Activated CD8-positive, alpha-beta T cell treated with anti-CD3 and anti-CD28 coated beads for 36 hours (primary cell): Measurements from ENCODE around the gene DNAJB2. TPM values are rescaled to one million over a fixed set of nuclear protein-coding genes. Genes with fewer than 3 reads are reported as not detected.

ENCODE experiments used
- ATAC-seq: fragments of 200-7000 bp; cut with Tn5 transposase; one replicate; pipeline ENCODE4 v1.10.0; 2021; ENCODE audit warnings: mild to moderate bottlenecking, moderate library complexity
- CTCF ChIA-PET: fragments of 350-600 bp; sonication (Branson Sonifier 250); formaldehyde crosslinking; loops from one replicate; lab custom pipeline; 2021; ENCODE audit warnings: antibody characterized with exemption; lab: Charles Lee
- POLR2A ChIA-PET: fragments of 350-600 bp; sonication (Branson Sonifier 250); formaldehyde crosslinking; loops from one replicate; lab custom pipeline; 2021; ENCODE audit warnings: antibody characterized with exemption; lab: Charles Lee
- DNase-seq: peaks from one replicate; pipeline ENCODE4 v3.0.0-alpha.2; 2020
- H3K27ac Mint-ChIP-seq: one replicate; pipeline ENCODE4 v1.8.0; 2021; ENCODE audit warnings: mild to moderate bottlenecking, mixed read lengths
- H3K27me3 Mint-ChIP-seq: one replicate; pipeline ENCODE4 v1.8.0; 2021; ENCODE audit warnings: mixed read lengths
- H3K36me3 Mint-ChIP-seq: one replicate; pipeline ENCODE4 v1.8.0; 2021; ENCODE audit warnings: low read depth, mixed read lengths
- H3K4me1 Mint-ChIP-seq: one replicate; pipeline ENCODE4 v1.8.0; 2021; ENCODE audit warnings: low read depth, mixed read lengths
- H3K4me3 Mint-ChIP-seq: one replicate; pipeline ENCODE4 v1.8.0; 2021; ENCODE audit warnings: mild to moderate bottlenecking, moderate library complexity, mixed read lengths
- H3K9me3 Mint-ChIP-seq: one replicate; pipeline ENCODE4 v1.8.0; 2021; ENCODE audit warnings: mixed read lengths
- intact Hi-C: fragments of 100-400 bp; cut with micrococcal nuclease; formaldehyde crosslinking; loops from one replicate; pipeline ENCODE4 v1.10.0; 2022
- total RNA-seq, 2 experiments: library from RNA; stranded (reverse); gene quantifications; one replicate each; pipeline ENCODE4 v1.2.3, GENCODE V29; 2021
- TF ChIP-seq, protein P1 (sequence below): fragments of 200-600 bp; IDR thresholded peaks from one replicate; pipeline ENCODE4 v1.8.0; 2022; ENCODE audit warnings: antibody characterized with exemption, mild to moderate bottlenecking

Gene DNAJB2
- total RNA-seq, 2 experiments from 2014 or later, result 61.8 to 63.3 TPM

DNA sequence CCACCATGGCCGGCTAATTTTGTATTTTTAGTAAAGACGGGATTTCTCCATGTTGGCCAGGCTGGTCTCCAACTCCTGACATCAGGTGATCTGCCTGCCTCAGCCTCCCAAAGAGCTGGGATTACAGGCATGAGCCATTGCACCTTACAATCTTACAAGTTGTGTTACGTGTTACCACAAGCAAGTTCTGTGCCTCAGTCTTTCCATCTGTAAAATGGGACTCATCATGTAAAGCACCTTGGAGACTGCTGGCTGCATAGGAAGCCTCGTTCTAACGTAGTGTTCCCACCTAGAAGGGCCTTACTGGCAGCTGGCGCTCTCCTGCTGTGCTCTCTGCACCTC, 10.0 kb downstream of the DNAJB2 start:
- no peak for ATAC-seq
- Mint-ChIP-seq H3K27me3 (no peaks in the 10 kb centered on the region), H3K36me3 (peaks cover 5% of the 10 kb centered on the region), H3K4me3 (no peak overlapping the region), H3K4me1 (peaks cover 15% of the 10 kb centered on the region), H3K9me3 (no peaks in the 10 kb centered on the region), H3K27ac (no peak overlapping the region)
- no peak for DNase-seq
- CTCF ChIA-PET, result interaction anchor here (1.9 kb wide), 1 partner anchor 12 kb away, joined by 7 read pairs; no protein-coding TSS in a partner anchor
- intact Hi-C loops, result no loop called here
- TF ChIP-seq, protein P1, sequence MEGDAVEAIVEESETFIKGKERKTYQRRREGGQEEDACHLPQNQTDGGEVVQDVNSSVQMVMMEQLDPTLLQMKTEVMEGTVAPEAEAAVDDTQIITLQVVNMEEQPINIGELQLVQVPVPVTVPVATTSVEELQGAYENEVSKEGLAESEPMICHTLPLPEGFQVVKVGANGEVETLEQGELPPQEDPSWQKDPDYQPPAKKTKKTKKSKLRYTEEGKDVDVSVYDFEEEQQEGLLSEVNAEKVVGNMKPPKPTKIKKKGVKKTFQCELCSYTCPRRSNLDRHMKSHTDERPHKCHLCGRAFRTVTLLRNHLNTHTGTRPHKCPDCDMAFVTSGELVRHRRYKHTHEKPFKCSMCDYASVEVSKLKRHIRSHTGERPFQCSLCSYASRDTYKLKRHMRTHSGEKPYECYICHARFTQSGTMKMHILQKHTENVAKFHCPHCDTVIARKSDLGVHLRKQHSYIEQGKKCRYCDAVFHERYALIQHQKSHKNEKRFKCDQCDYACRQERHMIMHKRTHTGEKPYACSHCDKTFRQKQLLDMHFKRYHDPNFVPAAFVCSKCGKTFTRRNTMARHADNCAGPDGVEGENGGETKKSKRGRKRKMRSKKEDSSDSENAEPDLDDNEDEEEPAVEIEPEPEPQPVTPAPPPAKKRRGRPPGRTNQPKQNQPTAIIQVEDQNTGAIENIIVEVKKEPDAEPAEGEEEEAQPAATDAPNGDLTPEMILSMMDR, result no peak
- POLR2A ChIA-PET, result no interaction called here

DNA sequence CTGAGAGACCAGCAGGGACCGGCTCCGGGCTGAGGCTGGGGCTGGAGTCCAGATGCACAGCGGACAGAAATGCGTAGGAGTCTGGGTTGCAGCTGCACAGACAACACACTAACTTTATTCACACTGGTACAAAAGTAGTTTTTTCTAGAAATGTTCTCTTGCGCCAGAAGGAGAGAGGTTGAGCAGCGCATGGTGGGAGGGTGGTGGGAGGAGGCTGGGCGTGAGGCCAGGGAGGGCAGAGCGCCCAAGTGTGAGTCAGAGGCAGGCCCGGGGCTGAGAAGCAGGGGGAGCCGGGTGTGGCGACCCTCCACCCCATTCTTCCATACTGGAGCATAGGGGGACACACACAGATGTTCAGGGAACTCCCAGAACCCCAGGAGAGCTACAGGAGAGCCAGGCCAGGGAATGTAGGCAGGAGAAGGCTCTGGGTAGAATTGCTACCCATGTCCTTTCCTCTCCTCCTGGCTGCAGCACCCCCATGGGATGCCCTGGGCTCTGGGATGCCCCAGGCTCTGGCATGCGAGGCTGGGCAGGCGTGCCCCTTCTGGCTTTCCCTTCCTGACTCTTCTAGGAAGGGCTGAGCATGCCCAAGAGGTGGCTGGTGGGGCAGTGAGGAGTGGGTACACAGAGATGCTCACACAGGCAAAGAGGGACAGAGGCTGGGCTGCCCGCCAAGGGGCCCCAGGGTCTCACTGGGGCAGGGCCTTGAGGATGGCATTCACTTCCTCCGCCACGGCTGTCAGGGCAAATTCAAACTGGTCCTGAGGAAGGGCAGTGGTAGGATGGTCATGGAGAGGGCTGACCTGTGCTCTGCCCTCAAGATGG, 10.6 kb downstream of the DNAJB2 start:
- Mint-ChIP-seq H3K4me3 (no peak overlapping the region), H3K36me3 (peaks cover 5% of the 10 kb centered on the region), H3K27me3 (no peaks in the 10 kb centered on the region), H3K27ac (no peak overlapping the region), H3K4me1 (peaks cover 19% of the 10 kb centered on the region), H3K9me3 (no peaks in the 10 kb centered on the region)
- ChIA-PET CTCF (interaction anchor here (1.1 to 13.0 kb wide), 4 partner anchors 9 to 12 kb away, joined by 6 to 336 read pairs (median 8); partner anchors contain the start of gene DNAJB2), POLR2A (interaction anchor here (2.3 kb wide), 1 partner anchor 60 kb away, joined by 6 read pairs; the partner anchor contains the start of genes ANKZF1 and ATG9A)
- DNase-seq, result no peak
- ATAC-seq, result no peak
- TF ChIP-seq, protein P1, result no peak
- intact Hi-C loops, result no loop called here

DNA sequence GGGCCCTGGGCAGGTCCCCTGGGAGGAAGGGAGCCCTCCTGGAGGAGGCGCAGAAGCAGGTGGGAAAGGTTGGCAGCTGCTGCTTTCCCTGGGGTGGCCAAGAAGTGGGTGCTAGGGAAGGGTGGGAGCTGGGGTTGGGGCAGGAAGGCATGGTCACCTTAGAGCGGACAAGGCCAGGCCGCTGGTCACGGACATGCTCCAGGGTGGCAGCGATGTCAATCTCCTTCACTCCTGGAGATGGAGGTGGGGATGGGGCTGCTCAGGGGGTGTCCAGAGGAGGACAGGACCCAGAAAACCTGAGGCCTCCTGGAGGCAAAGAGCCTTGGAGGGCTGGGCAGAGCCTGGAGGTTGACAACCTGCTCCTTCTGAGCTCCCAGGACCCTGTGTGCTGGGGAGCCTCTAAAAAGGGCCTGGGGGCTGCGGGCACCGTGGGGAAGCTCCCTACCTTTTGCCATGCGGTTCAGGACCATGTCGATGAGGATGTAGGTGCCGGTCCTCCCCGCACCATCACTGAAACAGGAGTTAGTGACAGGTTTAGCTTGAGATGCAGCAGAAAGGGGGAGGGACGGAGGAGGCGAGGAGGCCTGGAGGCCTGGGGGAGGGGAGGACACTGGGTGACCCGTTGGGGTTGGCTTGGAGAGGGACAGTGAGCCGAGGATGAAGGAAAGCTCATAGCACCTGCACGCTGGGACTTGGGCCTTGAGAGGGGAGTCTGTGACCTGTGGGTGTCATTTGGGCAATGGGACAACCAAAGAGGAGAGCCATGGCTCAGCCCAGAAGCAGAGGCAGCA, 11.4 kb downstream of the DNAJB2 start:
- no peak for DNase-seq
- H3K36me3 Mint-ChIP-seq, result peaks cover 4% of the 10 kb centered on the region
- no peak overlapping the region for H3K4me3 Mint-ChIP-seq
- H3K4me1 Mint-ChIP-seq, result peaks cover 20% of the 10 kb centered on the region
- no peaks in the 10 kb centered on the region for H3K9me3 Mint-ChIP-seq
- no peak overlapping the region for H3K27ac Mint-ChIP-seq
- no peaks in the 10 kb centered on the region for H3K27me3 Mint-ChIP-seq
- POLR2A ChIA-PET, result interaction anchor here (2.3 kb wide), 1 partner anchor 60 kb away, joined by 6 read pairs; the partner anchor contains the start of genes ANKZF1 and ATG9A
- TF ChIP-seq, protein P1, result no peak
- intact Hi-C loops, result no loop called here
- ATAC-seq, result no peak
- CTCF ChIA-PET, result interaction anchor here (1.1 to 13.0 kb wide), 5 partner anchors 8 to 39 kb away, joined by 3 to 336 read pairs (median 6); partner anchors contain the start of genes DNAJB2, TUBA4A and TUBA4B

DNA sequence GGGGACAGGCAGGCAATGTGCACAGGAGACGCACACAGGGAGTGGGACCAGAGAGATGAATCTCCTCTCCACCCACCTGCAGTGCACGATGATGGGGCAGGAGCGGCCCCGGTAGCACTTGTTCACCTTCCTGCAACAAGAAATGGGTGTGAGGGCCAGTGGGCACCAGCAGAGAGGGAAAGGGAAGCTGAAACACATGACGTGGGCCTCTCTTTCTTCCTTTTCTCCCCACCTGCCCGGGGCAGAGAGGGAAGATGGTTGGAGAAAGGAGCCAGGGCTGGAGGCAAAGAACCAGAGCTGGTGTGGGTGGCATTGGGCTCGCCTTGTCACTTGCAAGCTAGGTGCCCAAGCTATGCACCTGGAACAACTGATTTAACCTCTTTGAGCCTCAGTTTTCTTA, 12.2 kb downstream of the DNAJB2 start:
- TF ChIP-seq, protein P1, result no peak
- H3K4me1 Mint-ChIP-seq, result peaks cover 20% of the 10 kb centered on the region
- no peaks in the 10 kb centered on the region for H3K27me3 Mint-ChIP-seq
- POLR2A ChIA-PET, result interaction anchor here (1.0 to 4.9 kb wide), 3 partner anchors 12 to 85 kb away, joined by 3 to 41 read pairs (median 6); partner anchors contain the start of genes ANKZF1, ATG9A, DNAJB2 and ZFAND2B
- no peaks in the 10 kb centered on the region for H3K9me3 Mint-ChIP-seq
- CTCF ChIA-PET, result interaction anchor here (1.1 to 13.0 kb wide), 6 partner anchors 7 to 132 kb away, joined by 3 to 336 read pairs (median 8); partner anchors contain the start of genes DNAJB2, NHEJ1, TUBA4A and TUBA4B
- no peaks in the 10 kb centered on the region for H3K36me3 Mint-ChIP-seq
- no peak for DNase-seq
- intact Hi-C loops, result no loop called here
- no peak overlapping the region for H3K4me3 Mint-ChIP-seq
- no peak overlapping the region for H3K27ac Mint-ChIP-seq
- ATAC-seq, result no peak
